ENCODE results near the gene ZNF654. TPM values are rescaled to one million over a fixed set of nuclear protein-coding genes. Genes with fewer than 3 reads are reported as not detected.

ZNF654 gene
- total and polyA plus RNA-seq, 2 of the 13 experiments (the other 11 are each of a cell fraction or from before 2014, with no cell fraction given), result 1.8 to 4.1 TPM

DNA sequence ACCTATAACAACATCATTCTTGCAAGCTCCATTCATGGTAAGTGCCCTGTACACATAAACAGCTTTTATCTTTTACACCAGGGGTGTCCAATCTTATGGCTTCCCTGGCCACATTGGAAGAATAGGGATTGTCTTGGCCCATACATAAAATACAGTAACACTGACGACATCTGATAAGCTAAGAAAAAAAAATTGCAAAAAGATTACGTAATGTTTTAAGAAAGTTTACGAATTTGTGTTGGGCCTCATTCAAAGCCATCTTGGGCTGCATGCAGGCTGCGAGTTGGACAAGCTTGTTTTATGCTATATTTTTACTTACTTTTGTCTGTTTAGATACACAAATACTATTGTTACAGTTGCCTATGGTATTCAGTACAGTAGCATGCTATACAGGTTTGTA is 31.6 kb downstream of the ZNF654 start:
- Histone ChIP-seq H3K4me2 (ENCODE audit: low read depth, low read length) (no peak overlapping the region), H3K27me3 (ENCODE audit: control insufficient read depth in 1 of 2, insufficient read depth in 2 of 2, low read length in 2 of 2) (no peaks in the 10 kb centered on the region), H3K79me2 (ENCODE audit: insufficient read depth, low read length) (no peaks in the 10 kb centered on the region), H3K36me3 (replicated peaks in 1 of 2; ENCODE audit: control insufficient read depth in 1 of 2, insufficient read depth in 2 of 2, low read length in 2 of 2) (peaks cover 0 to 17% of the 10 kb centered on the region in 2 experiments; a peak in 4 of 5 replicates), H3K27ac (ENCODE audit: extremely low read length, insufficient read depth, low read length) (no peak overlapping the region), H3K4me3 (replicated peaks in 1 of 3; ENCODE audit: insufficient read depth in 1 of 3, low read depth in 2 of 3, low read length in 3 of 3) (no peak overlapping the region), H3K9ac (ENCODE audit: insufficient read depth, low read depth, low read length) (no peak overlapping the region), H3K4me1 (ENCODE audit: insufficient read depth, low read length) (no peaks in the 10 kb centered on the region), H3K9me3 (ENCODE audit: low read length) (no peaks in the 10 kb centered on the region), H2AFZ (ENCODE audit: low read length) (no peak overlapping the region), H4K20me1 (ENCODE audit: insufficient read depth, low read length) (no peaks in the 10 kb centered on the region)
- ChIA-PET POLR2A (no interaction called here), CTCF (ENCODE audit: low intra/inter-chr PET ratio, low total read pairs) (no interaction called here)
- intact Hi-C loops (cut with micrococcal nuclease; ENCODE audit: unreplicated experiment) (no loop called here), in situ Hi-C loops (cut with HindIII; ENCODE audit: extremely low pct_ligation_motif_present, low pct_unique_long_range_greater_than_20kb) (no loop called here)
- WGBS (ENCODE audit: low lambda C conversion rate), result 72% methylated on average over 4 of the region's 4 CpGs
- DNase-seq (ENCODE audit: low spot score) (no peak), FAIRE-seq (no peak), ATAC-seq (no peak)
- BruUV-seq (replicated peaks), result no TSS peak
- TF ChIP-seq ATF7 (IDR thresholded peaks at IDR 0.05) (peak; percentile 50), ATF7 (CRISPR knock-in tag; IDR thresholded peaks at IDR 0.05) (no peak), ZSCAN30 (CRISPR knock-in tag; IDR thresholded peaks at IDR 0.05) (no peak)

DNA sequence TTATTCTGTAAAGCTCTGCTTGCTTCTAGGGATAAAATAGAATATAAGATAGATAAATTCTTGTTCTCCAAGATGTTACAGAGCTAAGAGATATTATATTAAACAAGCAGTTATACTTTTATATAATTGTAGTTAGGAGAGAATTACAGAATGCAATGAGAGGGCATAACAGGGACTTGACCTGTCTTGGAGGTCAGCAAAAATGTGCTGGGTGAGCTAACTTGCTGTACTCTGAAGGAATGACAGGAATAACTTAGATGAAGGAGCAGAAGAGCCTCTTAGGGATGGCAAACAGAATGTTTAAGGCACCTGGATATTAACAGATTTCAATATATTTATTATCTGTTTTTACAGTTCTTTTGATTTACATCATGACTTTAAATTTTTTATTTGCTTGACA is 33.2 kb downstream of the ZNF654 start:
- Histone ChIP-seq H3K4me2 (ENCODE audit: low read depth, low read length) (no peak overlapping the region), H3K79me2 (ENCODE audit: insufficient read depth, low read length) (no peaks in the 10 kb centered on the region), H3K9ac (ENCODE audit: insufficient read depth, low read depth, low read length) (no peak overlapping the region), H3K9me3 (ENCODE audit: low read length) (no peaks in the 10 kb centered on the region), H4K20me1 (ENCODE audit: insufficient read depth, low read length) (0 out of 2 replicates have a peak, but pooled peaks cover 3% of the 10 kb centered on the region), H3K36me3 (replicated peaks in 1 of 2; ENCODE audit: control insufficient read depth in 1 of 2, insufficient read depth in 2 of 2, low read length in 2 of 2) (peaks cover 0 to 12% of the 10 kb centered on the region in 2 experiments; a peak in 4 of 5 replicates), H2AFZ (ENCODE audit: low read length) (no peak overlapping the region), H3K27me3 (ENCODE audit: control insufficient read depth in 1 of 2, insufficient read depth in 2 of 2, low read length in 2 of 2) (no peaks in the 10 kb centered on the region), H3K4me1 (ENCODE audit: insufficient read depth, low read length) (no peaks in the 10 kb centered on the region), H3K4me3 (replicated peaks in 1 of 3; ENCODE audit: insufficient read depth in 1 of 3, low read depth in 2 of 3, low read length in 3 of 3) (no peak overlapping the region), H3K27ac (ENCODE audit: extremely low read length, insufficient read depth, low read length) (no peak overlapping the region)
- ChIA-PET CTCF (ENCODE audit: low intra/inter-chr PET ratio, low total read pairs) (no interaction called here), POLR2A (no interaction called here)
- BruUV-seq (replicated peaks), result no TSS peak
- in situ Hi-C loops (cut with HindIII; ENCODE audit: extremely low pct_ligation_motif_present, low pct_unique_long_range_greater_than_20kb), result no loop called here
- intact Hi-C loops (cut with micrococcal nuclease; ENCODE audit: unreplicated experiment), result no loop called here
- no peak for FAIRE-seq
- DNase-seq (ENCODE audit: low spot score), result no peak
- no peak for ATAC-seq
- TF ChIP-seq, protein P1, sequence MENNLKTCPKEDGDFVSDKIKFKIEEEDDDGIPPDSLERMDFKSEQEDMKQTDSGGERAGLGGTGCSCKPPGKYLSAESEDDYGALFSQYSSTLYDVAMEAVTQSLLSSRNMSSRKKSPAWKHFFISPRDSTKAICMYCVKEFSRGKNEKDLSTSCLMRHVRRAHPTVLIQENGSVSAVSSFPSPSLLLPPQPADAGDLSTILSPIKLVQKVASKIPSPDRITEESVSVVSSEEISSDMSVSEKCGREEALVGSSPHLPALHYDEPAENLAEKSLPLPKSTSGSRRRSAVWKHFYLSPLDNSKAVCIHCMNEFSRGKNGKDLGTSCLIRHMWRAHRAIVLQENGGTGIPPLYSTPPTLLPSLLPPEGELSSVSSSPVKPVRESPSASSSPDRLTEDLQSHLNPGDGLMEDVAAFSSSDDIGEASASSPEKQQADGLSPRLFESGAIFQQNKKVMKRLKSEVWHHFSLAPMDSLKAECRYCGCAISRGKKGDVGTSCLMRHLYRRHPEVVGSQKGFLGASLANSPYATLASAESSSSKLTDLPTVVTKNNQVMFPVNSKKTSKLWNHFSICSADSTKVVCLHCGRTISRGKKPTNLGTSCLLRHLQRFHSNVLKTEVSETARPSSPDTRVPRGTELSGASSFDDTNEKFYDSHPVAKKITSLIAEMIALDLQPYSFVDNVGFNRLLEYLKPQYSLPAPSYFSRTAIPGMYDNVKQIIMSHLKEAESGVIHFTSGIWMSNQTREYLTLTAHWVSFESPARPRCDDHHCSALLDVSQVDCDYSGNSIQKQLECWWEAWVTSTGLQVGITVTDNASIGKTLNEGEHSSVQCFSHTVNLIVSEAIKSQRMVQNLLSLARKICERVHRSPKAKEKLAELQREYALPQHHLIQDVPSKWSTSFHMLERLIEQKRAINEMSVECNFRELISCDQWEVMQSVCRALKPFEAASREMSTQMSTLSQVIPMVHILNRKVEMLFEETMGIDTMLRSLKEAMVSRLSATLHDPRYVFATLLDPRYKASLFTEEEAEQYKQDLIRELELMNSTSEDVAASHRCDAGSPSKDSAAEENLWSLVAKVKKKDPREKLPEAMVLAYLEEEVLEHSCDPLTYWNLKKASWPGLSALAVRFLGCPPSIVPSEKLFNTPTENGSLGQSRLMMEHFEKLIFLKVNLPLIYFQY (CRISPR knock-in tag; IDR thresholded peaks at IDR 0.05; ENCODE audit: borderline replicate concordance), result no peak
- TF ChIP-seq NR2F2 (IDR thresholded peaks at IDR 0.05; ENCODE audit: borderline replicate concordance, low read depth), result no peak
- TF ChIP-seq, protein P2, sequence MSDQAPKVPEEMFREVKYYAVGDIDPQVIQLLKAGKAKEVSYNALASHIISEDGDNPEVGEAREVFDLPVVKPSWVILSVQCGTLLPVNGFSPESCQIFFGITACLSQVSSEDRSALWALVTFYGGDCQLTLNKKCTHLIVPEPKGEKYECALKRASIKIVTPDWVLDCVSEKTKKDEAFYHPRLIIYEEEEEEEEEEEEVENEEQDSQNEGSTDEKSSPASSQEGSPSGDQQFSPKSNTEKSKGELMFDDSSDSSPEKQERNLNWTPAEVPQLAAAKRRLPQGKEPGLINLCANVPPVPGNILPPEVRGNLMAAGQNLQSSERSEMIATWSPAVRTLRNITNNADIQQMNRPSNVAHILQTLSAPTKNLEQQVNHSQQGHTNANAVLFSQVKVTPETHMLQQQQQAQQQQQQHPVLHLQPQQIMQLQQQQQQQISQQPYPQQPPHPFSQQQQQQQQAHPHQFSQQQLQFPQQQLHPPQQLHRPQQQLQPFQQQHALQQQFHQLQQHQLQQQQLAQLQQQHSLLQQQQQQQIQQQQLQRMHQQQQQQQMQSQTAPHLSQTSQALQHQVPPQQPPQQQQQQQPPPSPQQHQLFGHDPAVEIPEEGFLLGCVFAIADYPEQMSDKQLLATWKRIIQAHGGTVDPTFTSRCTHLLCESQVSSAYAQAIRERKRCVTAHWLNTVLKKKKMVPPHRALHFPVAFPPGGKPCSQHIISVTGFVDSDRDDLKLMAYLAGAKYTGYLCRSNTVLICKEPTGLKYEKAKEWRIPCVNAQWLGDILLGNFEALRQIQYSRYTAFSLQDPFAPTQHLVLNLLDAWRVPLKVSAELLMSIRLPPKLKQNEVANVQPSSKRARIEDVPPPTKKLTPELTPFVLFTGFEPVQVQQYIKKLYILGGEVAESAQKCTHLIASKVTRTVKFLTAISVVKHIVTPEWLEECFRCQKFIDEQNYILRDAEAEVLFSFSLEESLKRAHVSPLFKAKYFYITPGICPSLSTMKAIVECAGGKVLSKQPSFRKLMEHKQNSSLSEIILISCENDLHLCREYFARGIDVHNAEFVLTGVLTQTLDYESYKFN (CRISPR knock-in tag; conservative IDR thresholded peaks at IDR 0.05), result no peak
- TF ChIP-seq, protein P3, sequence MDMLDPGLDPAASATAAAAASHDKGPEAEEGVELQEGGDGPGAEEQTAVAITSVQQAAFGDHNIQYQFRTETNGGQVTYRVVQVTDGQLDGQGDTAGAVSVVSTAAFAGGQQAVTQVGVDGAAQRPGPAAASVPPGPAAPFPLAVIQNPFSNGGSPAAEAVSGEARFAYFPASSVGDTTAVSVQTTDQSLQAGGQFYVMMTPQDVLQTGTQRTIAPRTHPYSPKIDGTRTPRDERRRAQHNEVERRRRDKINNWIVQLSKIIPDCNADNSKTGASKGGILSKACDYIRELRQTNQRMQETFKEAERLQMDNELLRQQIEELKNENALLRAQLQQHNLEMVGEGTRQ (IDR thresholded peaks at IDR 0.05; ENCODE audit: low read depth, low read length), result no peak
- TF ChIP-seq, protein P3 (CRISPR knock-in tag; IDR thresholded peaks at IDR 0.05; ENCODE audit: borderline replicate concordance), result no peak
- no peak for TF ChIP-seq NFKBIZ (CRISPR knock-in tag; IDR thresholded peaks at IDR 0.05)
- no peak for TF ChIP-seq SP5 (CRISPR knock-in tag; IDR thresholded peaks at IDR 0.05; ENCODE audit: borderline replicate concordance, low read depth)

Measured in HepG2 (cell line).